Sigmoid colon (tissue), 4 donors: Measurements from ENCODE around the gene LRRK2.

Experiments used
- CTCF ChIP-seq, 4 experiments: fragments of 450-650 bp in 3 of 4; fragments of 200-600 bp in 1 of 4; IDR thresholded peaks; one replicate each; pipeline ENCODE4 v1.5.1; 2016 to 2019; ENCODE audit warnings: antibody characterized with exemption in 4 of 4, mild to moderate bottlenecking in 3 of 4, moderate library complexity in 2 of 4
- EP300 ChIP-seq, 4 donors: sonication (generic); formaldehyde crosslinking; IDR thresholded peaks; one replicate each; pipeline ENCODE4 v1.6.1; 2017; ENCODE audit warnings: antibody characterized with exemption in 4 of 4
- POLR2A ChIP-seq, 2 donors: fragments of 450-650 bp; IDR thresholded peaks; one replicate each; pipeline ENCODE4 v1.6.1; 2016; ENCODE audit warnings: antibody characterized with exemption in 2 of 2, mild to moderate bottlenecking in 2 of 2, moderate library complexity in 2 of 2
- POLR2AphosphoS5 ChIP-seq, 4 donors: sonication (generic); formaldehyde crosslinking; IDR thresholded peaks; one replicate each; pipeline ENCODE4 v1.6.1; 2017; ENCODE audit warnings: antibody characterized with exemption in 4 of 4

DNA sequence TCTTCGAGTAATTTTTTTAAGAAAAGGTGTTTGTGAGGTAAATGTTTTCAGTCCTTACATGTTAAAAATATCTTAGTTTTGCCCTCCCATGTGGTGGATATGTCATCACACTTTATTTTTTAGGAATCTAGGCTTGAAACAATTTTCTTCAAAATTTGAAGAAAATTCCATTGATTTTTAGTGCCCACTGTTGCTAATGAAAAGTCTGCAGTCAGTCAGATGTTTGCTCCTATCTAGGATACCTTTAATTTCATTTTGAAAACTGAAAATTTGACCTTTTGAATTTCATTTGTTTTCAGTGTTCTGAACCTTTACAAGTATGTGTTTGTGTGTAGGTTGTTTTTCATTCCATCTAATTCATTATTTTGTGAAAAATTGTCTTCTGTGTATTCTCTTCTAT lies 105.4 kb downstream of the LRRK2 start:
- no peak for TF ChIP-seq CTCF (IDR thresholded peaks at IDR 0.05)
- TF ChIP-seq POLR2A (IDR thresholded peaks at IDR 0.05) = no peak
- no peak for TF ChIP-seq EP300 (IDR thresholded peaks at IDR 0.05)
- TF ChIP-seq POLR2AphosphoS5 (IDR thresholded peaks at IDR 0.05) = no peak
